Measurements from ENCODE around the gene SCD5. TPM values are rescaled to one million over a fixed set of nuclear protein-coding genes. Genes with fewer than 3 reads are reported as not detected.

The SCD5 gene
- total RNA-seq, 2 donors from 2014 or later = 24.0 to 122 TPM

DNA sequence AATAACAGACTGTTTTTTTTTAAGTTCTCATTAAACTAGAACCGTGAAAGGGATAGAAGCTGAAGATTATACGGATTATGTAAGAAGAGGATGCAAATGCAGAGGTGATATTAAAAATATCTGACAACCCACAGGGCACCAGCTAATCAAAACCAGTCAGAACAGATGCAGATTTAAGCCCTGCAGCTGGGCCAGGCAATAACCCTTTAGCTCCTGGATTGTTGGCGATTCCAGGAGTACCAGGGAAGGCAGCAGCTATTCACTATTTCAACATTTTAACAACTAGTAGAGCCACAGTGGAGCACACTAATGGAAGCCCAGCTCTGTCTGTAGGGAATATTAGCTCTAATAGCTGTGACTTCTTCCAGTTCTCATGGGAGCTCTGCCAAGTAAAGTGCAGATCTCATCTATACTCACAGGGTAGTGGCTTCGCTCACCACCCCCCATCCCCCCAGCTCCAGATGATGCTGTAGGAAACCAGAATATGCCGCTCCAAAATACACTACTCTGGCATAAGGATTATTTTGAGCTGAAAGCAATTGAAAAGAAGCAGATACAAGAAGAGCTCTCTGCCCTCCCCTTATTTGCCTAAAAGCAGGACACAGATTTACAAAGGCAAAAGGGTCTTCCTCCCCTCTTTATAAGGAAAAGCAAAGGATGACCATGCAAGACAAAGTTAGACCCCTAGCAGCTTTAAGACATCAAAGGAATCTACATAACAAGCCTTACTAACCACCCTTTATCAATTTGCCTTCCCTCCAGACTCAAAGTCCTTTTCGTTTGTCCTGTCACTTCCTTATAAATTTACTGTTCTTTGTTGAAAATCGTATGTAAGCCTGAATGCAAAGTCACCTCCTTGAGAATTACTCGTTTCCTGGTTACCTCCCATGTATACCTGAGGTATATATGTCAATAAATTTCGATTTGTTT lies 13.7 kb downstream of the SCD5 start:
- intact Hi-C loops (cut with DNase I) = no loop called here
- Histone ChIP-seq H3K36me3 (no peaks in the 10 kb centered on the region), H3K27ac (no peak overlapping the region), H3K4me3 (no peak overlapping the region), H3K4me1 (replicated peaks) (no peaks in the 10 kb centered on the region), H3K27me3 (replicated peaks; ENCODE audit: insufficient read depth) (no peaks in the 10 kb centered on the region), H3K9me3 (no peaks in the 10 kb centered on the region)
- WGBS = 45% methylated on average over 9 of the region's 9 CpGs
- TF ChIP-seq POLR2A (IDR thresholded peaks at IDR 0.05) = no peak
- TF ChIP-seq, protein P1, sequence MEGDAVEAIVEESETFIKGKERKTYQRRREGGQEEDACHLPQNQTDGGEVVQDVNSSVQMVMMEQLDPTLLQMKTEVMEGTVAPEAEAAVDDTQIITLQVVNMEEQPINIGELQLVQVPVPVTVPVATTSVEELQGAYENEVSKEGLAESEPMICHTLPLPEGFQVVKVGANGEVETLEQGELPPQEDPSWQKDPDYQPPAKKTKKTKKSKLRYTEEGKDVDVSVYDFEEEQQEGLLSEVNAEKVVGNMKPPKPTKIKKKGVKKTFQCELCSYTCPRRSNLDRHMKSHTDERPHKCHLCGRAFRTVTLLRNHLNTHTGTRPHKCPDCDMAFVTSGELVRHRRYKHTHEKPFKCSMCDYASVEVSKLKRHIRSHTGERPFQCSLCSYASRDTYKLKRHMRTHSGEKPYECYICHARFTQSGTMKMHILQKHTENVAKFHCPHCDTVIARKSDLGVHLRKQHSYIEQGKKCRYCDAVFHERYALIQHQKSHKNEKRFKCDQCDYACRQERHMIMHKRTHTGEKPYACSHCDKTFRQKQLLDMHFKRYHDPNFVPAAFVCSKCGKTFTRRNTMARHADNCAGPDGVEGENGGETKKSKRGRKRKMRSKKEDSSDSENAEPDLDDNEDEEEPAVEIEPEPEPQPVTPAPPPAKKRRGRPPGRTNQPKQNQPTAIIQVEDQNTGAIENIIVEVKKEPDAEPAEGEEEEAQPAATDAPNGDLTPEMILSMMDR (IDR thresholded peaks at IDR 0.05) = no peak
- no peak for TF ChIP-seq POLR2AphosphoS5 (IDR thresholded peaks at IDR 0.05)
- DNase-seq (ENCODE audit: low spot score) = no peak

- H3K27me3 ChIP-seq (replicated peaks; ENCODE audit: insufficient read depth) = no peaks in the 10 kb centered on the region
- H3K4me1 ChIP-seq (replicated peaks) = no peaks in the 10 kb centered on the region
- intact Hi-C loops (cut with DNase I) = no loop called here
- H3K4me3 ChIP-seq = no peak overlapping the region
- DNase-seq (ENCODE audit: low spot score) = no peak
- H3K36me3 ChIP-seq = no peaks in the 10 kb centered on the region
- H3K27ac ChIP-seq = no peak overlapping the region
- H3K9me3 ChIP-seq = no peaks in the 10 kb centered on the region
- 57% methylated on average over 5 of the region's 5 CpGs for WGBS
- no peak for TF ChIP-seq POLR2A (IDR thresholded peaks at IDR 0.05)
- TF ChIP-seq, protein P1 (IDR thresholded peaks at IDR 0.05) = no peak
- TF ChIP-seq POLR2AphosphoS5 (IDR thresholded peaks at IDR 0.05) = no peak
Observed at GRCh38 chr4:82782626-82783345, 15.8 kb downstream of the SCD5 start.

- no peaks in the 10 kb centered on the region for H3K9me3 ChIP-seq
- intact Hi-C loops (cut with DNase I) = no loop called here
- no peaks in the 10 kb centered on the region for H3K36me3 ChIP-seq
- peak overlapping the region in 1 of 2 donors; percentile 2 for H3K27ac ChIP-seq
- WGBS = 20% methylated on average over 10 of the region's 10 CpGs
- TF ChIP-seq POLR2A (IDR thresholded peaks at IDR 0.05) (no peak), POLR2AphosphoS5 (IDR thresholded peaks at IDR 0.05) (no peak)
- TF ChIP-seq, protein P1 (IDR thresholded peaks at IDR 0.05) = no peak
- H3K4me1 ChIP-seq (replicated peaks) = no peaks in the 10 kb centered on the region
- DNase-seq (ENCODE audit: low spot score) = peak; percentile 49
- no peaks in the 10 kb centered on the region for H3K27me3 ChIP-seq (replicated peaks; ENCODE audit: insufficient read depth)
- H3K4me3 ChIP-seq = no peak overlapping the region
Observed at GRCh38 chr4:82780752-82781231, 17.8 kb downstream of the SCD5 start.

GRCh38 chr4:82780170-82780751 lies 18.3 kb downstream of the SCD5 start:
- H3K4me1 ChIP-seq (replicated peaks) = no peaks in the 10 kb centered on the region
- no peaks in the 10 kb centered on the region for H3K27me3 ChIP-seq (replicated peaks; ENCODE audit: insufficient read depth)
- no peak for DNase-seq (ENCODE audit: low spot score)
- intact Hi-C loops (cut with DNase I) = no loop called here
- no peaks in the 10 kb centered on the region for H3K9me3 ChIP-seq
- TF ChIP-seq POLR2A (IDR thresholded peaks at IDR 0.05) (no peak), POLR2AphosphoS5 (IDR thresholded peaks at IDR 0.05) (no peak)
- TF ChIP-seq, protein P1 (IDR thresholded peaks at IDR 0.05) = no peak
- WGBS = 50% methylated on average over 1 of the region's 1 CpG
- no peak overlapping the region for H3K4me3 ChIP-seq
- H3K27ac ChIP-seq = peak overlapping the region in 1 of 2 donors; percentile 2
- no peaks in the 10 kb centered on the region for H3K36me3 ChIP-seq

Data from prostate gland (tissue), 2 donors.